ENCODE data around the gene VEGFA.

DNA sequence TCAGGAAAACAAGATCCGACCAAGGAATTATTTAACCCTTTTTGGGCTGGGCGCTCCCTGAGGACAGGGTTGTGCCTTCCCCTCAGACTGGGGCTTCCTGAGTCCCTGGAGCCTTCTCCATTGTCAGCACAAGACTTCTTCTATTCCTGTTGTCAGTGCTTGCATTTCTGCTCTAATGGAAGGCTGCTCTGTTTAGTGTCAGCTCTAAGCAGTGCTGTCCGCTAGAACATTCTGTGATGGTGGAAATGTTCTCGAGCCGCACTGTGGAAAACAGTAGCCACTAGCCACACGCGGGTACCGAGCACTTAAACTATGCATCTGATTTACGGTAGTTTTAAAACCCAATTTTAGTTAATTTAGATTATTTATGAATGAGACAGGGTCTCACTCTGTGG lies 64.0 kb downstream of the VEGFA start:
- TF ChIP-seq, protein P1, sequence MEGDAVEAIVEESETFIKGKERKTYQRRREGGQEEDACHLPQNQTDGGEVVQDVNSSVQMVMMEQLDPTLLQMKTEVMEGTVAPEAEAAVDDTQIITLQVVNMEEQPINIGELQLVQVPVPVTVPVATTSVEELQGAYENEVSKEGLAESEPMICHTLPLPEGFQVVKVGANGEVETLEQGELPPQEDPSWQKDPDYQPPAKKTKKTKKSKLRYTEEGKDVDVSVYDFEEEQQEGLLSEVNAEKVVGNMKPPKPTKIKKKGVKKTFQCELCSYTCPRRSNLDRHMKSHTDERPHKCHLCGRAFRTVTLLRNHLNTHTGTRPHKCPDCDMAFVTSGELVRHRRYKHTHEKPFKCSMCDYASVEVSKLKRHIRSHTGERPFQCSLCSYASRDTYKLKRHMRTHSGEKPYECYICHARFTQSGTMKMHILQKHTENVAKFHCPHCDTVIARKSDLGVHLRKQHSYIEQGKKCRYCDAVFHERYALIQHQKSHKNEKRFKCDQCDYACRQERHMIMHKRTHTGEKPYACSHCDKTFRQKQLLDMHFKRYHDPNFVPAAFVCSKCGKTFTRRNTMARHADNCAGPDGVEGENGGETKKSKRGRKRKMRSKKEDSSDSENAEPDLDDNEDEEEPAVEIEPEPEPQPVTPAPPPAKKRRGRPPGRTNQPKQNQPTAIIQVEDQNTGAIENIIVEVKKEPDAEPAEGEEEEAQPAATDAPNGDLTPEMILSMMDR (conservative IDR thresholded peaks at IDR 0.05; ENCODE audit: low read depth, low read length) = no peak
- TF ChIP-seq EZH2 (IDR thresholded peaks at IDR 0.05; ENCODE audit: borderline replicate concordance, low read depth, low read length, poor library complexity, severe bottlenecking) = no peak

All from A673 (cell line).